ENCODE data around the gene NALCN.

GRCh38 chr13:101408154-101408553 is 8.2 kb downstream of the NALCN start:
- TF ChIP-seq CTCF (IDR thresholded peaks at IDR 0.05): no peak
- no peak for TF ChIP-seq POLR2A (IDR thresholded peaks at IDR 0.05)
